K562 (cell line): ENCODE results near the gene CDCA5. TPM values are rescaled to one million over a fixed set of nuclear protein-coding genes. Genes with fewer than 3 reads are reported as not detected.

Experiments
- ATAC-seq: fragments of 200-7000 bp; cut with Tn5 transposase; 3 replicates; pipeline ENCODE4 v1.9.1; 2020; ENCODE audit warnings: moderate library complexity
- BruUV-seq: library from RNA; stranded (reverse); fragments of 400-500 nt; replicated peaks from 2 replicates; lab custom pipeline; 2021; lab: Mats Ljungman, UMichigan
- CTCF ChIA-PET: fragments of 300-600 bp; formaldehyde crosslinking; extraction: SDS; loops from one replicate; lab custom pipeline; 2021; ENCODE audit warnings: low intra/inter-chr PET ratio; lab: Yijun Ruan, JAX
- POLR2A ChIA-PET: fragments of 300-600, 350-650 bp; sonication (Branson Sonifier 250); formaldehyde crosslinking; extraction: SDS; loops from one replicate; lab custom pipeline; 2021; ENCODE audit warnings: antibody characterized with exemption, inconsistent platforms; lab: Yijun Ruan, JAX
- DNase-seq, 4 experiments: peaks; one replicate each; pipeline versions ENCODE4 v3.0.0 to v3.0.0-alpha.2; 2011 to 2018; ENCODE audit warnings: low spot score in 3 of 4, mixed read lengths in 3 of 4; ENCODE audit errors: extremely low read depth in 1 of 4
- FAIRE-seq: peaks from 2 replicates; lab custom pipeline; 2011; peaks lifted over from hg19 to GRCh38; lab: Jason Lieb, UNC
- H2AFZ ChIP-seq: 2 replicates; pipeline ENCODE4 v1.6.0; 2011; ENCODE audit warnings: low read depth, low read length, control low read depth, inconsistent platforms
- H3K27ac ChIP-seq: fragments of 200-600 bp; 3 replicates; pipeline ENCODE4 v1.8.0; 2011; ENCODE audit warnings: low read depth, mild to moderate bottlenecking, control low read depth, inconsistent platforms, low read length, moderate library complexity, mixed read lengths; ENCODE audit errors: extremely low read depth
- H3K27me3 ChIP-seq, 2 experiments: fragments of 300-600 bp in 1 of 2; 2 replicates in 1 of 2; 3 replicates in 1 of 2; pipeline versions ENCODE4 v1.6.0 to v1.8.0; 2011; ENCODE audit warnings: inconsistent platforms in 2 of 2, low read length in 2 of 2, mild to moderate bottlenecking in 1 of 2, mixed read lengths in 1 of 2, moderate library complexity in 1 of 2; ENCODE audit not compliant: control insufficient read depth in 2 of 2, insufficient read depth in 2 of 2
- H3K36me3 ChIP-seq: fragments of 300-600 bp; 3 replicates; pipeline ENCODE4 v1.8.0; 2011; ENCODE audit warnings: mild to moderate bottlenecking, low read length, inconsistent platforms; ENCODE audit not compliant: control insufficient read depth, insufficient read depth
- H3K4me1 ChIP-seq, 2 experiments: fragments of 200-600 bp in 1 of 2; replicated peaks in 1 of 2; 2 replicates in 1 of 2; 3 replicates in 1 of 2; pipeline versions ENCODE4 v1.5.1 to v1.8.0; 2011; ENCODE audit warnings: inconsistent platforms in 2 of 2, low read length in 2 of 2, mild to moderate bottlenecking in 1 of 2, mixed read lengths in 1 of 2, moderate library complexity in 1 of 2; ENCODE audit not compliant: control insufficient read depth in 2 of 2, insufficient read depth in 2 of 2
- H3K4me2 ChIP-seq: 2 replicates; pipeline ENCODE4 v1.6.1; 2011; ENCODE audit warnings: low read length, control low read depth, inconsistent platforms, mixed read lengths; ENCODE audit not compliant: insufficient read depth
- H3K4me3 ChIP-seq: fragments of 200-600 bp; sonication (generic), shearing (Covaris generic); 2 replicates; pipeline ENCODE4 v1.5.1; 2016; ENCODE audit warnings: control low read depth, inconsistent platforms
- H3K79me2 ChIP-seq: fragments of 200-600 bp; 3 replicates; pipeline ENCODE4 v1.8.0; 2011; ENCODE audit warnings: low read length, inconsistent platforms; ENCODE audit not compliant: control insufficient read depth, insufficient read depth
- H3K9ac ChIP-seq, 2 experiments: 2 replicates each; pipeline versions ENCODE4 v1.6.0 to v1.6.1; 2011; ENCODE audit warnings: low read depth in 2 of 2, low read length in 2 of 2, control low read depth in 1 of 2, inconsistent platforms in 1 of 2, mild to moderate bottlenecking in 1 of 2, mixed read lengths in 1 of 2; ENCODE audit not compliant: insufficient read depth in 1 of 2
- H3K9me1 ChIP-seq: one replicate; pipeline ENCODE4 v1.6.0; 2011; ENCODE audit warnings: inconsistent platforms, mild to moderate bottlenecking, low read length, moderate library complexity; ENCODE audit not compliant: control insufficient read depth, insufficient read depth
- H3K9me3 ChIP-seq: replicated peaks from 2 replicates; pipeline ENCODE4 v1.5.1; 2011; ENCODE audit warnings: low read depth, low read length, inconsistent platforms; ENCODE audit not compliant: control insufficient read depth, insufficient read depth
- H4K20me1 ChIP-seq: replicated peaks from 2 replicates; pipeline ENCODE4 v1.6.1; 2011; ENCODE audit warnings: low read length, inconsistent platforms, mixed read lengths; ENCODE audit not compliant: control insufficient read depth, insufficient read depth
- NCOA2 ChIP-seq, 2 experiments: fragments of 450-650 bp; IDR thresholded peaks; 2 replicates each; pipeline ENCODE4 v1.6.1; 2018; ENCODE audit warnings: mild to moderate bottlenecking in 2 of 2, moderate library complexity in 1 of 2; ENCODE audit not compliant: partially characterized antibody in 2 of 2
- RBM25 ChIP-seq: fragments of 200-400 bp; formaldehyde crosslinking; IDR thresholded peaks from 2 replicates; pipeline ENCODE4 v1.6.1; 2018; ENCODE audit warnings: low read length, low read depth, moderate library complexity; ENCODE audit not compliant: severe bottlenecking
- SMAD4 ChIP-seq: fragments of 250-450 bp; sonication (Bioruptor Pico); conservative IDR thresholded peaks from 2 replicates; pipeline ENCODE4 v1.8.0; 2021; ENCODE audit warnings: inconsistent platforms, mild to moderate bottlenecking, moderate library complexity
- U2AF2 ChIP-seq: fragments of 200-400 bp; formaldehyde crosslinking; optimal IDR thresholded peaks from 2 replicates; pipeline ENCODE3; 2017; ENCODE audit warnings: low read depth, mild to moderate bottlenecking, low read length
- WGBS: fragments of 100-300 bp; shearing (Covaris generic); methylation state at CpG from one replicate; pipeline ENCODE4 v1.1.6; 2016; ENCODE audit warnings: low coverage, mixed read lengths; ENCODE audit not compliant: insufficient coverage; ENCODE audit errors: missing lambda C conversion rate; 5-methylcytosine and 5-hydroxymethylcytosine counted together
- in situ Hi-C: fragments of 300-500 bp; cut with MboI; formaldehyde crosslinking; loops from 4 replicates; pipeline ENCODE4 v1.15.0; 2018; ENCODE audit warnings: inconsistent platforms, mixed read lengths
- intact Hi-C: fragments of 100-400 bp; cut with micrococcal nuclease; formaldehyde crosslinking; loops from 2 replicates; pipeline ENCODE4 v1.14.2; 2022
- polyA plus RNA-seq, 8 experiments: library from polyadenylated mRNA; depleted of rRNA in 4 of 8; stranded (reverse) in 5 of 8; unstranded in 3 of 8; fragments of >200 nt; fragmentation: Nextera tagmentation in 2 of 8; fragmentation: Illumina TruSeq in 1 of 8; extraction: Ambion mirVana in 2 of 8; extraction: Trizol in 1 of 8; gene quantifications; 2 replicates each; pipeline versions ENCODE4 v1.2.1 to v1.2.3, GENCODE V29; 2011 to 2014; ENCODE audit warnings: inconsistent platforms in 1 of 8, missing spikeins in 1 of 8
- total RNA-seq, 7 experiments: library from RNA; depleted of rRNA in 6 of 7; stranded (reverse); fragments of >200 nt in 6 of 7; fragmentation: Illumina TruSeq in 2 of 7; extraction: Trizol in 2 of 7; gene quantifications; 2 replicates each; pipeline versions ENCODE4 v1.2.1 to v1.2.3, GENCODE V29; 2011 to 2021; ENCODE audit warnings: low replicate concordance in 1 of 7
- TF ChIP-seq, protein P1 (sequence below): fragments of 250-450 bp; sonication (Bioruptor Pico); IDR thresholded peaks from 2 replicates; pipeline ENCODE4 v1.4.0; 2020; ENCODE audit warnings: mild to moderate bottlenecking, moderate library complexity
- TF ChIP-seq, protein P2 (sequence below): fragments of 200-800 bp; sonication (Bioruptor generic); IDR thresholded peaks from 2 replicates; pipeline ENCODE4 v1.6.1; 2017; ENCODE audit warnings: missing genetic modification characterization, missing compliant biosample characterization
- TF ChIP-seq, protein P3 (sequence below), 3 experiments: fragments of 200-800 bp in 1 of 3; fragments of 250-450 bp in 1 of 3; fragments of 450-650 bp in 1 of 3; sonication (Bioruptor Pico) in 1 of 3; sonication (Bioruptor generic) in 1 of 3; formaldehyde crosslinking in 1 of 3; IDR thresholded peaks; 2 replicates each; pipeline versions ENCODE4 v1.6.1 to v1.8.0; 2016 to 2022; ENCODE audit warnings: mild to moderate bottlenecking in 2 of 3, missing genetic modification characterization in 2 of 3, missing compliant biosample characterization in 1 of 3, moderate library complexity in 1 of 3

CDCA5 gene
- total and polyA plus RNA-seq, 9 of the 15 experiments (the other 6 are each of a cell fraction or from before 2014, with no cell fraction given): 18.9 to 94.3 (median 64.6) TPM

DNA sequence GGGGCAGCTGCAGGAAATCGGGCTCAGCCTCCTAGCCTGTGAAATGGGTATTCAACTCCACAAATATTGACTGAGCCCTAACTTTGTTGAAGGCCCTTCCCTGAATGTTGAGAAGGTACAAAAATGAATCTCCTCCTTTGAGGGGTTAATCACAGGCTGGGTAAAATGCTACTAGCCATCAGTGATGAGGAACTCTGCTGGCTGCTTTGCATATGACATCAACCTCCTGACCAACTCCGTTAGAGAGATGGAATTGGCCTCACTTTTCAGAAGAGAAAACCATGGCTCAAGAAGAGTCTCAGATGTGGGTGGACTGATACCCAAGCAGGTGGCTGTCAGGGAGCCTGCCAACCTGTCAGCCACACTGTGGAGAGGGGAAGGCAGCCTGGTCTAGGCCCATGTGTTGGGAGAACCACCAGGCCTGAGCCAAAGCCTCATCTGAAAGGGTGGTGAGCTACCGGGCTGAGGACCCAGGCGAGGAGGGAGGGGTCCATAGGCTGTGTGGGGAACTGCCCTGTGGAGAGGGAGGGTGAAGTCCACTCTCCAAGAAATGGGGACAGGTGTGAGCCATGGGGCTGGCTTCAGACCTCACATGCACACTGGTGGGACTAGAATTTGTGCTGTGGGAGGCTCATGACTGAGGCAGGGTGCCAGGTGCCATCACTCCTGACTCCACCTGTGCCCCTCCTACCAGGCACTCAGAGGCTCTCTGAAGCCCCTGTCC, 11.8 kb downstream of the CDCA5 start:
- H3K27ac ChIP-seq: no peak overlapping the region
- ATAC-seq (no peak), FAIRE-seq (peak; percentile 44), DNase-seq (no peak)
- CTCF ChIA-PET: no interaction called here
- H3K9me1 ChIP-seq: no peaks in the 10 kb centered on the region
- peak overlapping the region in 1 of 2 experiments; percentile 15; a peak in 1 of 4 replicates for H3K9ac ChIP-seq
- H3K9me3 ChIP-seq: no peaks in the 10 kb centered on the region
- 22% methylated on average over 4 of the region's 4 CpGs for WGBS
- H3K36me3 ChIP-seq: peaks cover 15% of the 10 kb centered on the region
- no TSS peak for BruUV-seq
- POLR2A ChIA-PET: interaction anchor here (0.7 kb wide), 1 partner anchor 10 kb away, joined by 3 read pairs; no protein-coding TSS in a partner anchor
- TF ChIP-seq, protein P1, sequence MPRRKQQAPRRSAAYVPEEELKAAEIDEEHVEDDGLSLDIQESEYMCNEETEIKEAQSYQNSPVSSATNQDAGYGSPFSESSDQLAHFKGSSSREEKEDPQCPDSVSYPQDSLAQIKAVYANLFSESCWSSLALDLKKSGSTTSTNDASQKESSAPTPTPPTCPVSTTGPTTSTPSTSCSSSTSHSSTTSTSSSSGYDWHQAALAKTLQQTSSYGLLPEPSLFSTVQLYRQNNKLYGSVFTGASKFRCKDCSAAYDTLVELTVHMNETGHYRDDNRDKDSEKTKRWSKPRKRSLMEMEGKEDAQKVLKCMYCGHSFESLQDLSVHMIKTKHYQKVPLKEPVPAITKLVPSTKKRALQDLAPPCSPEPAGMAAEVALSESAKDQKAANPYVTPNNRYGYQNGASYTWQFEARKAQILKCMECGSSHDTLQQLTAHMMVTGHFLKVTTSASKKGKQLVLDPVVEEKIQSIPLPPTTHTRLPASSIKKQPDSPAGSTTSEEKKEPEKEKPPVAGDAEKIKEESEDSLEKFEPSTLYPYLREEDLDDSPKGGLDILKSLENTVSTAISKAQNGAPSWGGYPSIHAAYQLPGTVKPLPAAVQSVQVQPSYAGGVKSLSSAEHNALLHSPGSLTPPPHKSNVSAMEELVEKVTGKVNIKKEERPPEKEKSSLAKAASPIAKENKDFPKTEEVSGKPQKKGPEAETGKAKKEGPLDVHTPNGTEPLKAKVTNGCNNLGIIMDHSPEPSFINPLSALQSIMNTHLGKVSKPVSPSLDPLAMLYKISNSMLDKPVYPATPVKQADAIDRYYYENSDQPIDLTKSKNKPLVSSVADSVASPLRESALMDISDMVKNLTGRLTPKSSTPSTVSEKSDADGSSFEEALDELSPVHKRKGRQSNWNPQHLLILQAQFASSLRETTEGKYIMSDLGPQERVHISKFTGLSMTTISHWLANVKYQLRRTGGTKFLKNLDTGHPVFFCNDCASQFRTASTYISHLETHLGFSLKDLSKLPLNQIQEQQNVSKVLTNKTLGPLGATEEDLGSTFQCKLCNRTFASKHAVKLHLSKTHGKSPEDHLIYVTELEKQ (CRISPR knock-in tag): no peak
- TF ChIP-seq, protein P2, sequence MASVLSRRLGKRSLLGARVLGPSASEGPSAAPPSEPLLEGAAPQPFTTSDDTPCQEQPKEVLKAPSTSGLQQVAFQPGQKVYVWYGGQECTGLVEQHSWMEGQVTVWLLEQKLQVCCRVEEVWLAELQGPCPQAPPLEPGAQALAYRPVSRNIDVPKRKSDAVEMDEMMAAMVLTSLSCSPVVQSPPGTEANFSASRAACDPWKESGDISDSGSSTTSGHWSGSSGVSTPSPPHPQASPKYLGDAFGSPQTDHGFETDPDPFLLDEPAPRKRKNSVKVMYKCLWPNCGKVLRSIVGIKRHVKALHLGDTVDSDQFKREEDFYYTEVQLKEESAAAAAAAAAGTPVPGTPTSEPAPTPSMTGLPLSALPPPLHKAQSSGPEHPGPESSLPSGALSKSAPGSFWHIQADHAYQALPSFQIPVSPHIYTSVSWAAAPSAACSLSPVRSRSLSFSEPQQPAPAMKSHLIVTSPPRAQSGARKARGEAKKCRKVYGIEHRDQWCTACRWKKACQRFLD: no peak
- TF ChIP-seq NCOA2 (IDR thresholded peaks at IDR 0.05; ENCODE audit: partially characterized antibody in 2 of 2) (no peak), SMAD4 (CRISPR knock-in tag) (no peak), U2AF2 (no peak), RBM25 (no peak)
- TF ChIP-seq, protein P3, sequence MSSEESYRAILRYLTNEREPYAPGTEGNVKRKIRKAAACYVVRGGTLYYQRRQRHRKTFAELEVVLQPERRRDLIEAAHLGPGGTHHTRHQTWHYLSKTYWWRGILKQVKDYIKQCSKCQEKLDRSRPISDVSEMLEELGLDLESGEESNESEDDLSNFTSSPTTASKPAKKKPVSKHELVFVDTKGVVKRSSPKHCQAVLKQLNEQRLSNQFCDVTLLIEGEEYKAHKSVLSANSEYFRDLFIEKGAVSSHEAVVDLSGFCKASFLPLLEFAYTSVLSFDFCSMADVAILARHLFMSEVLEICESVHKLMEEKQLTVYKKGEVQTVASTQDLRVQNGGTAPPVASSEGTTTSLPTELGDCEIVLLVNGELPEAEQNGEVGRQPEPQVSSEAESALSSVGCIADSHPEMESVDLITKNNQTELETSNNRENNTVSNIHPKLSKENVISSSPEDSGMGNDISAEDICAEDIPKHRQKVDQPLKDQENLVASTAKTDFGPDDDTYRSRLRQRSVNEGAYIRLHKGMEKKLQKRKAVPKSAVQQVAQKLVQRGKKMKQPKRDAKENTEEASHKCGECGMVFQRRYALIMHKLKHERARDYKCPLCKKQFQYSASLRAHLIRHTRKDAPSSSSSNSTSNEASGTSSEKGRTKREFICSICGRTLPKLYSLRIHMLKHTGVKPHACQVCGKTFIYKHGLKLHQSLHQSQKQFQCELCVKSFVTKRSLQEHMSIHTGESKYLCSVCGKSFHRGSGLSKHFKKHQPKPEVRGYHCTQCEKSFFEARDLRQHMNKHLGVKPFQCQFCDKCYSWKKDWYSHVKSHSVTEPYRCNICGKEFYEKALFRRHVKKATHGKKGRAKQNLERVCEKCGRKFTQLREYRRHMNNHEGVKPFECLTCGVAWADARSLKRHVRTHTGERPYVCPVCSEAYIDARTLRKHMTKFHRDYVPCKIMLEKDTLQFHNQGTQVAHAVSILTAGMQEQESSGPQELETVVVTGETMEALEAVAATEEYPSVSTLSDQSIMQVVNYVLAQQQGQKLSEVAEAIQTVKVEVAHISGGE (CRISPR knock-in tag; IDR thresholded peaks at IDR 0.05): no peak
- no peaks in the 10 kb centered on the region for H4K20me1 ChIP-seq
- H3K4me1 ChIP-seq: peaks cover 0 to 7% of the 10 kb centered on the region in 2 experiments; a peak in 2 of 5 replicates
- no peak overlapping the region for H3K4me3 ChIP-seq
- H2AFZ ChIP-seq: no peak overlapping the region
- no peaks in the 10 kb centered on the region for H3K27me3 ChIP-seq
- H3K79me2 ChIP-seq: no peaks in the 10 kb centered on the region; the same call in 2 of the 3 replicates
- intact Hi-C loops (no loop called here), in situ Hi-C loops (no loop called here)
- H3K4me2 ChIP-seq: no peak overlapping the region
